Vagina (tissue), 2 donors: Measurements from ENCODE around the gene ADORA2A. TPM values are rescaled to one million over a fixed set of nuclear protein-coding genes. Genes with fewer than 3 reads are reported as not detected.

Source experiments
- DNase-seq, 2 donors: peaks; one replicate each; pipeline ENCODE4 v3.0.0-alpha.2; 2017; ENCODE audit errors: extremely low spot score in 2 of 2
- H3K27ac ChIP-seq: fragments of 200-600 bp; sonication (generic); one replicate; pipeline ENCODE4 v1.5.1; 2019
- H3K27me3 ChIP-seq: fragments of 200-600 bp; sonication (generic); one replicate; pipeline ENCODE4 v1.5.1; 2019
- H3K36me3 ChIP-seq, 2 donors: fragments of 200-600 bp; sonication (generic); one replicate each; pipeline ENCODE4 v1.5.1; 2017 to 2019
- H3K4me1 ChIP-seq: fragments of 200-600 bp; sonication (generic); one replicate; pipeline ENCODE4 v1.5.1; 2019
- H3K4me3 ChIP-seq, 2 donors: fragments of 200-600 bp; sonication (generic); 1 replicate in 1 of 2; 2 replicates in 1 of 2; pipeline ENCODE4 v1.5.1; 2016 to 2019
- H3K9me3 ChIP-seq: fragments of 200-600 bp; sonication (generic); one replicate; pipeline ENCODE4 v1.5.1; 2019
- CTCF ChIP-seq, 3 experiments: fragments of 450-650 bp in 2 of 3; fragments of 200-600 bp in 1 of 3; sonication (generic) in 1 of 3; IDR thresholded peaks; one replicate each; pipeline ENCODE4 v1.5.1; 2017 to 2019; ENCODE audit warnings: antibody characterized with exemption in 3 of 3, mild to moderate bottlenecking in 2 of 3, moderate library complexity in 2 of 3
- POLR2A ChIP-seq, 2 donors: fragments of 450-650 bp; IDR thresholded peaks; one replicate each; pipeline ENCODE4 v1.6.1; 2017; ENCODE audit warnings: antibody characterized with exemption in 2 of 2, mild to moderate bottlenecking in 2 of 2, moderate library complexity in 2 of 2
- POLR2AphosphoS5 ChIP-seq, 2 donors: sonication (generic); formaldehyde crosslinking; IDR thresholded peaks; one replicate each; pipeline ENCODE4 v1.9.0; 2017; ENCODE audit warnings: antibody characterized with exemption in 2 of 2, mild to moderate bottlenecking in 2 of 2, low read depth in 1 of 2; ENCODE audit not compliant: insufficient read depth in 1 of 2
- intact Hi-C: fragments of 100-400 bp; cut with DNase I; formaldehyde crosslinking; loops from one replicate; pipeline ENCODE4 v1.15.1; 2023
- total RNA-seq: library from RNA; depleted of rRNA; stranded (reverse); fragments of >200 nt; gene quantifications from one replicate; pipeline ENCODE4 v1.2.3, GENCODE V29; 2016

Gene ADORA2A
- total RNA-seq, 1 donor from 2014 or later = 5.2 TPM

GRCh38 chr22:24459911-24460310 lies 32.5 kb downstream of the ADORA2A start:
- no peak overlapping the region for H3K27ac ChIP-seq
- no peak for TF ChIP-seq POLR2AphosphoS5 (IDR thresholded peaks at IDR 0.05; ENCODE audit: insufficient read depth in 1 of 2, low read depth in 1 of 2)
- TF ChIP-seq POLR2A (IDR thresholded peaks at IDR 0.05) = no peak
- TF ChIP-seq CTCF (IDR thresholded peaks at IDR 0.05) = no peak
- no peaks in the 10 kb centered on the region for H3K27me3 ChIP-seq
- H3K9me3 ChIP-seq = no peaks in the 10 kb centered on the region
- no peaks in the 10 kb centered on the region for H3K36me3 ChIP-seq
- no peak for DNase-seq
- H3K4me1 ChIP-seq = no peaks in the 10 kb centered on the region
- intact Hi-C loops = loop anchor here (10.0 kb wide), 1 partner anchor 1645 kb away; no protein-coding TSS in a partner anchor
- H3K4me3 ChIP-seq = no peak overlapping the region

GRCh38 chr22:24460418-24461089 lies 33.2 kb downstream of the ADORA2A start:
- Histone ChIP-seq H3K27ac (no peak overlapping the region), H3K4me3 (no peak overlapping the region), H3K27me3 (no peaks in the 10 kb centered on the region), H3K4me1 (no peaks in the 10 kb centered on the region), H3K9me3 (no peaks in the 10 kb centered on the region), H3K36me3 (no peaks in the 10 kb centered on the region)
- DNase-seq = peak in 1 of 2 donors; percentile 85
- intact Hi-C loops = loop anchor here (10.0 kb wide), 1 partner anchor 1646 kb away; no protein-coding TSS in a partner anchor
- TF ChIP-seq POLR2A (IDR thresholded peaks at IDR 0.05) = no peak
- TF ChIP-seq CTCF (IDR thresholded peaks at IDR 0.05) = no peak
- no peak for TF ChIP-seq POLR2AphosphoS5 (IDR thresholded peaks at IDR 0.05; ENCODE audit: insufficient read depth in 1 of 2, low read depth in 1 of 2)

- TF ChIP-seq POLR2A (IDR thresholded peaks at IDR 0.05) = no peak
- no peak for TF ChIP-seq CTCF (IDR thresholded peaks at IDR 0.05)
- no peak for TF ChIP-seq POLR2AphosphoS5 (IDR thresholded peaks at IDR 0.05; ENCODE audit: insufficient read depth in 1 of 2, low read depth in 1 of 2)
- no peak overlapping the region for H3K4me3 ChIP-seq
- no peak overlapping the region for H3K27ac ChIP-seq
- H3K27me3 ChIP-seq = no peaks in the 10 kb centered on the region
- DNase-seq = peak in 1 of 2 donors; percentile 93
- intact Hi-C loops = loop anchor here (10.0 kb wide), 1 partner anchor 1648 kb away; no protein-coding TSS in a partner anchor
- peaks cover 6% of the 10 kb centered on the region for H3K4me1 ChIP-seq
- no peaks in the 10 kb centered on the region for H3K36me3 ChIP-seq
- H3K9me3 ChIP-seq = no peaks in the 10 kb centered on the region
Measured at GRCh38 chr22:24463071-24463760, 35.8 kb downstream of the ADORA2A start.

GRCh38 chr22:24465566-24465965 lies 38.2 kb downstream of the ADORA2A start:
- no peak overlapping the region for H3K4me3 ChIP-seq
- H3K27ac ChIP-seq = no peak overlapping the region
- intact Hi-C loops = loop anchor here (10.0 kb wide), 1 partner anchor 1651 kb away; no protein-coding TSS in a partner anchor
- peaks cover 6% of the 10 kb centered on the region for H3K4me1 ChIP-seq
- no peaks in the 10 kb centered on the region for H3K36me3 ChIP-seq
- no peaks in the 10 kb centered on the region for H3K9me3 ChIP-seq
- H3K27me3 ChIP-seq = no peaks in the 10 kb centered on the region
- TF ChIP-seq POLR2AphosphoS5 (IDR thresholded peaks at IDR 0.05; ENCODE audit: insufficient read depth in 1 of 2, low read depth in 1 of 2) (no peak), CTCF (IDR thresholded peaks at IDR 0.05) (no peak), POLR2A (IDR thresholded peaks at IDR 0.05) (no peak)
- DNase-seq = no peak
